Gastrocnemius medialis (tissue), 4 donors: ENCODE data around the gene POLR3GL. TPM values are rescaled to one million over a fixed set of nuclear protein-coding genes. Genes with fewer than 3 reads are reported as not detected.

Experiments
- ATAC-seq, 2 donors: fragments of 150-250 bp; one replicate each; pipeline ENCODE4 v1.9.1; 2016
- DNase-seq, 2 donors: peaks; one replicate each; pipeline ENCODE4 v3.0.0-alpha.2; 2019
- H3K27ac ChIP-seq, 4 donors: fragments of 200-600 bp; sonication (generic); 1 replicate in 1 of 4; 2 replicates in 3 of 4; pipeline ENCODE4 v1.5.1; 2016 to 2018; ENCODE audit warnings: mild to moderate bottlenecking in 2 of 4, moderate library complexity in 1 of 4
- H3K27me3 ChIP-seq, 3 donors: fragments of 200-600 bp; sonication (generic) in 2 of 3; 1 replicate in 1 of 3; 2 replicates in 2 of 3; pipeline versions ENCODE4 v1.5.1 to v1.6.0; 2016 to 2019; ENCODE audit warnings: mild to moderate bottlenecking in 1 of 3, moderate library complexity in 1 of 3
- H3K36me3 ChIP-seq, 2 donors: fragments of 200-600 bp; sonication (generic) in 1 of 2; one replicate each; pipeline ENCODE4 v1.5.1; 2017 to 2018
- H3K4me1 ChIP-seq, 2 donors: fragments of 200-600 bp; sonication (generic) in 1 of 2; one replicate each; pipeline ENCODE4 v1.5.1; 2016 to 2017; ENCODE audit warnings: mild to moderate bottlenecking in 2 of 2
- H3K4me3 ChIP-seq, 4 donors: fragments of 200-600 bp; sonication (generic) in 3 of 4; 1 replicate in 1 of 4; 2 replicates in 3 of 4; pipeline ENCODE4 v1.5.1; 2016 to 2019; ENCODE audit warnings: mild to moderate bottlenecking in 2 of 4
- H3K9me3 ChIP-seq, 3 donors: fragments of 200-600 bp; sonication (generic) in 2 of 3; 1 replicate in 1 of 3; 2 replicates in 2 of 3; pipeline ENCODE4 v1.5.1; 2016 to 2019
- POLR2A ChIP-seq, 2 donors: fragments of 450-650 bp; IDR thresholded peaks; one replicate each; pipeline ENCODE4 v1.6.1; 2017; ENCODE audit warnings: antibody characterized with exemption in 2 of 2, mild to moderate bottlenecking in 2 of 2, moderate library complexity in 2 of 2
- in situ Hi-C, 4 donors: fragments of 200-750 bp; cut with MboI; loops; one replicate each; pipeline versions ENCODE4 v1.15.0 to v1.8.0; 2017; ENCODE audit warnings: low sequenced_read_pairs in 4 of 4
- intact Hi-C: fragments of 100-400 bp; cut with DNase I; formaldehyde crosslinking; loops from one replicate; pipeline ENCODE4 v1.15.1; 2023; ENCODE audit warnings: low total_unique reads
- total RNA-seq, 4 donors: library from RNA; depleted of rRNA; stranded (reverse); fragments of >200 nt; gene quantifications; one replicate each; pipeline versions ENCODE4 v1.1.0 to v1.2.3, GENCODE V29; 2016
- TF ChIP-seq, protein P1 (sequence below), 5 experiments: fragments of 450-650 bp in 3 of 5; fragments of 200-600 bp in 2 of 5; sonication (generic) in 2 of 5; IDR thresholded peaks in 4 of 5; conservative IDR thresholded peaks in 1 of 5; 1 replicate in 4 of 5; 2 replicates in 1 of 5; pipeline ENCODE4 v1.5.1; 2016 to 2019; ENCODE audit warnings: antibody characterized with exemption in 5 of 5, mild to moderate bottlenecking in 3 of 5, moderate library complexity in 3 of 5

Gene POLR3GL, protein sequence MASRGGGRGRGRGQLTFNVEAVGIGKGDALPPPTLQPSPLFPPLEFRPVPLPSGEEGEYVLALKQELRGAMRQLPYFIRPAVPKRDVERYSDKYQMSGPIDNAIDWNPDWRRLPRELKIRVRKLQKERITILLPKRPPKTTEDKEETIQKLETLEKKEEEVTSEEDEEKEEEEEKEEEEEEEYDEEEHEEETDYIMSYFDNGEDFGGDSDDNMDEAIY
- total RNA-seq: 10 to 100 TPM; 43.5 to 78.8 (median 59.4) TPM

- Histone ChIP-seq H3K4me3 (peak within 1 kb of the TSS; percentile 67 to 82 (median 73)), H3K4me1 (peaks cover 26 to 31% of the 10 kb centered on the region in 2 donors), H3K36me3 (peaks cover 0 to 6% of the 10 kb centered on the region in 2 donors), H3K9me3 (no peaks in the 10 kb centered on the region), H3K27ac (peak within 1 kb of the TSS; percentile 88 to 99 (median 96)), H3K27me3 (no peaks in the 10 kb centered on the region)
- TF ChIP-seq, protein P1, sequence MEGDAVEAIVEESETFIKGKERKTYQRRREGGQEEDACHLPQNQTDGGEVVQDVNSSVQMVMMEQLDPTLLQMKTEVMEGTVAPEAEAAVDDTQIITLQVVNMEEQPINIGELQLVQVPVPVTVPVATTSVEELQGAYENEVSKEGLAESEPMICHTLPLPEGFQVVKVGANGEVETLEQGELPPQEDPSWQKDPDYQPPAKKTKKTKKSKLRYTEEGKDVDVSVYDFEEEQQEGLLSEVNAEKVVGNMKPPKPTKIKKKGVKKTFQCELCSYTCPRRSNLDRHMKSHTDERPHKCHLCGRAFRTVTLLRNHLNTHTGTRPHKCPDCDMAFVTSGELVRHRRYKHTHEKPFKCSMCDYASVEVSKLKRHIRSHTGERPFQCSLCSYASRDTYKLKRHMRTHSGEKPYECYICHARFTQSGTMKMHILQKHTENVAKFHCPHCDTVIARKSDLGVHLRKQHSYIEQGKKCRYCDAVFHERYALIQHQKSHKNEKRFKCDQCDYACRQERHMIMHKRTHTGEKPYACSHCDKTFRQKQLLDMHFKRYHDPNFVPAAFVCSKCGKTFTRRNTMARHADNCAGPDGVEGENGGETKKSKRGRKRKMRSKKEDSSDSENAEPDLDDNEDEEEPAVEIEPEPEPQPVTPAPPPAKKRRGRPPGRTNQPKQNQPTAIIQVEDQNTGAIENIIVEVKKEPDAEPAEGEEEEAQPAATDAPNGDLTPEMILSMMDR (IDR thresholded peaks at IDR 0.05 in 4 of 5, conservative IDR thresholded peaks at IDR 0.05 in 1 of 5): no peak
- TF ChIP-seq POLR2A (IDR thresholded peaks at IDR 0.05): peak; percentile 91 to 97
- in situ Hi-C loops: no loop called here
- intact Hi-C loops: loop anchor here (2.0 kb wide), 2 partner anchors 14 to 72 kb away; no protein-coding TSS in a partner anchor
- ATAC-seq: peak; percentile 81 to 88
- DNase-seq: peak; percentile 97
Observed at GRCh38 chr1:145964328-145965118, at the start of gene POLR3GL, which contains the start of gene ANKRD34A. POLR3GL (plus strand) TSS chr1:145964690; CDS start chr1:145974866, 10,176 bp downstream. ANKRD34A (minus strand) TSS chr1:145964575; CDS start chr1:145961759, 2,816 bp downstream.

DNA sequence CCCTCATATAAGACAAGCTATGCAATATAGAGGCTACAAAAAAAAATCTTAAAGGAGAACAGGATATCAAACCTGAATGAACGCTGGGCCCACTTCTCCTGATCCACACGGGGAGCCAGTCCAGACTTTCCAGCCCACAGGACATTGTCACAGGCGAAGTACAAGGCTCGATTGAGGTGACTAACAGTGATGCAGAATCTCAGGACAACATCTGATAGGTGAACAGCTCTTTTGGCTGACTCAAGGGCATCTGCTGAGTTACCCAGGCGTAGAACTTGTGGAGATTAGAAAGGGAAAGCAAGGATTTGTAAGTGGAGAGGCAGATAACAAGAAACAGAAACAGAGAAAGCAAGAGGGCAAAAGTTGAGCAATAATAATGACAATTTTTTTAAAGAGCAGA, 47.7 kb upstream of the POLR3GL start:
- peak overlapping the region; percentile 92 to 98 (median 92) for H3K27ac ChIP-seq
- no peak for TF ChIP-seq POLR2A (IDR thresholded peaks at IDR 0.05)
- TF ChIP-seq, protein P1 (IDR thresholded peaks at IDR 0.05 in 4 of 5, conservative IDR thresholded peaks at IDR 0.05 in 1 of 5): no peak
- intact Hi-C loops: loop anchor here (5.0 kb wide), 1 partner anchor 59 kb away; the partner anchor contains the start of gene PIAS3
- no peaks in the 10 kb centered on the region for H3K9me3 ChIP-seq
- no peak overlapping the region for H3K4me3 ChIP-seq
- H3K4me1 ChIP-seq: peaks cover 25 to 29% of the 10 kb centered on the region in 2 donors
- DNase-seq (no peak), ATAC-seq (no peak)
- peaks cover 0 to 27% of the 10 kb centered on the region in 2 donors for H3K36me3 ChIP-seq
- in situ Hi-C loops: loop anchor here in 1 of 4 donors (5.0 kb wide), 1 partner anchor 96 kb away; no protein-coding TSS in a partner anchor
- no peaks in the 10 kb centered on the region for H3K27me3 ChIP-seq

- in situ Hi-C loops (loop anchor here in 1 of 4 donors (5.0 kb wide), 1 partner anchor 95 kb away; no protein-coding TSS in a partner anchor), intact Hi-C loops (loop anchor here (5.0 kb wide), 1 partner anchor 60 kb away; the partner anchor contains the start of gene PIAS3)
- H3K27ac ChIP-seq: peak overlapping the region; percentile 92 to 98 (median 92)
- H3K4me3 ChIP-seq: peak overlapping the region; percentile 76 to 97 (median 88)
- H3K36me3 ChIP-seq: peaks cover 0 to 24% of the 10 kb centered on the region in 2 donors
- ATAC-seq (peak; percentile 53 to 59), DNase-seq (peak; percentile 54 to 76)
- no peaks in the 10 kb centered on the region for H3K9me3 ChIP-seq
- H3K27me3 ChIP-seq: no peaks in the 10 kb centered on the region
- H3K4me1 ChIP-seq: peaks cover 25 to 36% of the 10 kb centered on the region in 2 donors
- TF ChIP-seq, protein P1 (IDR thresholded peaks at IDR 0.05 in 4 of 5, conservative IDR thresholded peaks at IDR 0.05 in 1 of 5): no peak
- no peak for TF ChIP-seq POLR2A (IDR thresholded peaks at IDR 0.05)
Observed at GRCh38 chr1:145917595-145917994, 46.9 kb upstream of the POLR3GL start.

- in situ Hi-C loops: loop anchor here in 1 of 4 donors (5.0 kb wide), 1 partner anchor 94 kb away; no protein-coding TSS in a partner anchor
Observed at GRCh38 chr1:145918144-145918991, 46.1 kb upstream of the POLR3GL start, which contains the start of gene PEX11B. PEX11B (minus strand) TSS chr1:145918717; CDS start chr1:145918688, 29 bp downstream.

More at GRCh38 chr1:145918144-145918991, 46.1 kb upstream of the POLR3GL start, which contains the start of gene PEX11B:
- ATAC-seq: peak; percentile 86 to 88
- H3K27ac ChIP-seq: peak within 1 kb of the TSS; percentile 92 to 98 (median 92)
- peaks cover 2 to 31% of the 10 kb centered on the region in 2 donors for H3K36me3 ChIP-seq
- H3K4me1 ChIP-seq: peaks cover 25 to 36% of the 10 kb centered on the region in 2 donors
- DNase-seq: peak; percentile 80 to 88
- TF ChIP-seq, protein P1 (IDR thresholded peaks at IDR 0.05 in 4 of 5, conservative IDR thresholded peaks at IDR 0.05 in 1 of 5): peak in 2 of 5 experiments; percentile 17 to 27
- peak; percentile 68 to 74 for TF ChIP-seq POLR2A (IDR thresholded peaks at IDR 0.05)
- no peaks in the 10 kb centered on the region for H3K27me3 ChIP-seq
- no peaks in the 10 kb centered on the region for H3K9me3 ChIP-seq
- intact Hi-C loops: loop anchor here (1.0 to 5.0 kb wide), 3 partner anchors 9 to 61 kb away; partner anchors contain the start of genes PIAS3 and RBM8A
- H3K4me3 ChIP-seq: peak within 1 kb of the TSS; percentile 76 to 97 (median 88)
